ENCODE data around the gene NUDT1. TPM values are rescaled to one million over a fixed set of nuclear protein-coding genes. Genes with fewer than 3 reads are reported as not detected.

Gene NUDT1
- total RNA-seq, 1 experiment from 2014 or later = 84.7 TPM

- no peaks in the 10 kb centered on the region for H3K9me3 ChIP-seq (ENCODE audit: control insufficient read depth, low read depth, low read length)
- Mint-ChIP-seq H3K4me3 (peak overlapping the region in 1 of 2 experiments; percentile 14; a peak in 1 of 5 replicates), H3K27ac (peak overlapping the region; percentile 67 to 85 (median 68); a peak in 4 of 7 replicates), H3K4me1 (peaks cover 18 to 20% of the 10 kb centered on the region in 2 experiments), H3K36me3 (ENCODE audit: insufficient read depth in 1 of 3, low read depth in 3 of 3) (peaks cover 17 to 42% (median 31%) of the 10 kb centered on the region in 3 experiments), H3K27me3 (ENCODE audit: low read depth) (no peaks in the 10 kb centered on the region), H3K9me3 (peaks cover 7 to 10% of the 10 kb centered on the region in 2 experiments; a peak in 4 of 5 replicates)
- no peak overlapping the region for H4K8ac ChIP-seq (replicated peaks; ENCODE audit: insufficient read length, low read depth, low read length)
- no peak overlapping the region for H3T11ph ChIP-seq (ENCODE audit: low read length)
- no peak overlapping the region for H3K23ac ChIP-seq (ENCODE audit: insufficient read length, low read depth, low read length)
- no peak overlapping the region for H4K5ac ChIP-seq (ENCODE audit: insufficient read length, low read depth, low read length)
- H3K4me2 ChIP-seq (ENCODE audit: insufficient read depth, insufficient read length, low read length) = no peak overlapping the region
- DNase-seq = peak; percentile 37
- H3K23me2 ChIP-seq (ENCODE audit: insufficient read length, low read depth, low read length, poor library complexity, severe bottlenecking) = no peaks in the 10 kb centered on the region
- H2AFZ ChIP-seq (ENCODE audit: low read length) = no peak overlapping the region
- WGBS (ENCODE audit: extremely low coverage, insufficient read length, low lambda C conversion rate) = no CpG with 5 or more reads among the region's 8 CpGs
- H3K14ac ChIP-seq (ENCODE audit: insufficient read depth, low read length) = peak overlapping the region; percentile 31; the same call in 1 of the 2 replicates
- H3K4me1 ChIP-seq (ENCODE audit: insufficient read depth, low read length) = peaks cover 2% of the 10 kb centered on the region; the same call in 1 of the 2 replicates
- no peak overlapping the region for H4K91ac ChIP-seq (ENCODE audit: insufficient read length, low read depth, low read length)
- H3K56ac ChIP-seq (ENCODE audit: insufficient read length, low read depth, low read length) = no peak overlapping the region
- no peaks in the 10 kb centered on the region for H3K27me3 ChIP-seq (ENCODE audit: insufficient read depth, low read length)
- no peak overlapping the region for H2BK120ac ChIP-seq (ENCODE audit: low read depth, low read length, poor library complexity, severe bottlenecking)
- H3K27ac ChIP-seq (ENCODE audit: insufficient read length, low read depth, low read length) = no peak overlapping the region
- no peak overlapping the region for H2BK15ac ChIP-seq (ENCODE audit: low read depth, low read length)
- no peak overlapping the region for H2BK20ac ChIP-seq (ENCODE audit: low read depth, low read length, poor library complexity, severe bottlenecking)
- TF ChIP-seq CTCF (conservative IDR thresholded peaks at IDR 0.05) = no peak
- H4K20me1 ChIP-seq (ENCODE audit: control insufficient read depth, insufficient read depth, insufficient read length) = no peaks in the 10 kb centered on the region
- H2AK5ac ChIP-seq (ENCODE audit: insufficient read length, low read length) = no peak overlapping the region
- no peaks in the 10 kb centered on the region for H3K79me2 ChIP-seq (ENCODE audit: insufficient read depth, low read length)
- H2BK12ac ChIP-seq (ENCODE audit: insufficient read length, low read depth, low read length) = no peak overlapping the region
- no peaks in the 10 kb centered on the region for H3K79me1 ChIP-seq (ENCODE audit: insufficient read depth, low read depth, low read length, poor library complexity, severe bottlenecking)
- H3K18ac ChIP-seq (ENCODE audit: insufficient read length, low read depth, low read length) = no peak overlapping the region
- H3K9ac ChIP-seq (ENCODE audit: extremely low read depth, insufficient read length, low read length) = no peak overlapping the region
- no peak overlapping the region for H3K4ac ChIP-seq (ENCODE audit: low read depth, low read length)
- no peak overlapping the region for H2BK5ac ChIP-seq (ENCODE audit: insufficient read length, low read length)
Measured at GRCh38 chr7:2270495-2270894, 28.5 kb downstream of the NUDT1 start.
